ENCODE measurements around the gene SSTR4.

GRCh38 chr20:22993823-22994222, 41.3 kb upstream of the SSTR4 start:
- TF ChIP-seq CTCF (IDR thresholded peaks at IDR 0.05; ENCODE audit: extremely low read depth in 1 of 2, insufficient read depth in 1 of 2, low read depth in 1 of 2, low read length in 2 of 2) (no peak), POLR2A (IDR thresholded peaks at IDR 0.05; ENCODE audit: low read depth, low read length) (no peak), EZH2 (IDR thresholded peaks at IDR 0.05; ENCODE audit: borderline replicate concordance, low read depth, low read length, severe bottlenecking) (no peak), POLR2AphosphoS5 (IDR thresholded peaks at IDR 0.05; ENCODE audit: insufficient read depth, low read depth, low read length) (no peak), MYC (IDR thresholded peaks at IDR 0.05; ENCODE audit: low read depth, low read length) (no peak)
